Vagina (tissue), 2 donors: ENCODE data around the gene F8A1.
"Not testable (repeated sequence)": the region's sequence is repeated elsewhere in the genome, so short reads cannot be mapped to it uniquely, and the experiment has no call there.

Source experiments
- CTCF ChIP-seq, 3 experiments: fragments of 450-650 bp in 2 of 3; fragments of 200-600 bp in 1 of 3; sonication (generic) in 1 of 3; IDR thresholded peaks; one replicate each; pipeline ENCODE4 v1.5.1; 2017 to 2019; ENCODE audit warnings: antibody characterized with exemption in 3 of 3, mild to moderate bottlenecking in 2 of 3, moderate library complexity in 2 of 3
- POLR2A ChIP-seq, 2 donors: fragments of 450-650 bp; IDR thresholded peaks; one replicate each; pipeline ENCODE4 v1.6.1; 2017; ENCODE audit warnings: antibody characterized with exemption in 2 of 2, mild to moderate bottlenecking in 2 of 2, moderate library complexity in 2 of 2
- POLR2AphosphoS5 ChIP-seq, 2 donors: sonication (generic); formaldehyde crosslinking; IDR thresholded peaks; one replicate each; pipeline ENCODE4 v1.9.0; 2017; ENCODE audit warnings: antibody characterized with exemption in 2 of 2, mild to moderate bottlenecking in 2 of 2, low read depth in 1 of 2; ENCODE audit not compliant: insufficient read depth in 1 of 2

GRCh38 chrX:154910528-154910927 is 24.4 kb downstream of the F8A1 start:
- not testable (repeated sequence) for TF ChIP-seq CTCF (IDR thresholded peaks at IDR 0.05); POLR2A (IDR thresholded peaks at IDR 0.05); POLR2AphosphoS5 (IDR thresholded peaks at IDR 0.05; ENCODE audit: insufficient read depth in 1 of 2, low read depth in 1 of 2)
